Muscle of leg (tissue), 11 donors: ENCODE measurements around the gene DLG2. TPM values are rescaled to one million over a fixed set of nuclear protein-coding genes. Genes with fewer than 3 reads are reported as not detected.
"Not testable (repeated sequence)": the region's sequence is repeated elsewhere in the genome, so short reads cannot be mapped to it uniquely, and the experiment has no call there.

ENCODE experiments used
- DNase-seq: peaks from one replicate; pipeline ENCODE4 v3.0.0; 2013
- H3K27ac ChIP-seq: one replicate; pipeline ENCODE4 v1.5.1; 2013; ENCODE audit warnings: mild to moderate bottlenecking, low read length, control low read depth
- H3K27me3 ChIP-seq: one replicate; pipeline ENCODE4 v1.6.1; 2013; ENCODE audit warnings: low read length; ENCODE audit not compliant: control insufficient read depth, insufficient read depth
- H3K36me3 ChIP-seq: one replicate; pipeline ENCODE4 v1.6.1; 2013; ENCODE audit warnings: low read length; ENCODE audit not compliant: control insufficient read depth, insufficient read depth
- H3K4me1 ChIP-seq: one replicate; pipeline ENCODE4 v1.6.1; 2013; ENCODE audit warnings: low read length; ENCODE audit not compliant: control insufficient read depth, insufficient read depth
- H3K4me3 ChIP-seq: one replicate; pipeline ENCODE4 v1.5.1; 2013; ENCODE audit warnings: low read length, control low read depth
- H3K9me3 ChIP-seq: replicated peaks from 2 replicates; pipeline ENCODE4 v1.6.1; 2013; ENCODE audit warnings: low read depth, low read length; ENCODE audit not compliant: control insufficient read depth
- WGBS: methylation state at CpG from one replicate; pipeline ENCODE4 v1.1.5; 2013; ENCODE audit warnings: missing lambda C conversion rate; ENCODE audit not compliant: insufficient coverage; 5-methylcytosine and 5-hydroxymethylcytosine counted together
- polyA plus RNA-seq, 8 donors: library from polyadenylated mRNA; unstranded; fragments of 120-200 nt; gene quantifications; one replicate each; pipeline versions ENCODE4 v1.2.1 to v1.2.3, GENCODE V29; 2013; ENCODE audit warnings: inconsistent platforms in 1 of 8, low replicate concordance in 1 of 8; ENCODE audit not compliant: insufficient read length in 8 of 8, insufficient read depth in 1 of 8
- total RNA-seq: library from RNA; stranded (reverse); fragments of 120-200 nt; gene quantifications from one replicate; pipeline ENCODE4 v1.2.4, GENCODE V29; 2013

The DLG2 gene
- total and polyA plus RNA-seq, 9 donors = 6.4 to 19.3 (median 11.0) TPM

- DNase-seq = no peak
- H3K4me3 ChIP-seq = no peak overlapping the region
These were observed 761.9 kb downstream of the DLG2 start for GRCh38 chr11:84865257-84865656.

GRCh38 chr11:84857746-84858145 is 769.4 kb downstream of the DLG2 start:
- H3K9me3 ChIP-seq = no peaks in the 10 kb centered on the region

More at GRCh38 chr11:84865257-84865656, 761.9 kb downstream of the DLG2 start:
- H3K27me3 ChIP-seq = no peaks in the 10 kb centered on the region
- no peaks in the 10 kb centered on the region for H3K36me3 ChIP-seq
- no peak overlapping the region for H3K27ac ChIP-seq
- no peaks in the 10 kb centered on the region for H3K4me1 ChIP-seq
- H3K9me3 ChIP-seq = no peaks in the 10 kb centered on the region

GRCh38 chr11:84855508-84856245 is 771.5 kb downstream of the DLG2 start:
- Histone ChIP-seq H3K27ac (no peak overlapping the region), H3K36me3 (no peaks in the 10 kb centered on the region), H3K9me3 (no peaks in the 10 kb centered on the region), H3K4me1 (no peaks in the 10 kb centered on the region), H3K4me3 (no peak overlapping the region), H3K27me3 (no peaks in the 10 kb centered on the region)
- 83% methylated on average over 1 of the region's 3 CpGs for WGBS
- no peak for DNase-seq

More at GRCh38 chr11:84857746-84858145, 769.4 kb downstream of the DLG2 start:
- Histone ChIP-seq H3K4me3 (no peak overlapping the region), H3K27me3 (no peaks in the 10 kb centered on the region), H3K27ac (no peak overlapping the region), H3K4me1 (no peaks in the 10 kb centered on the region), H3K36me3 (no peaks in the 10 kb centered on the region)
- DNase-seq = no peak

- no peak overlapping the region for H3K4me3 ChIP-seq
- DNase-seq = no peak
- no peaks in the 10 kb centered on the region for H3K9me3 ChIP-seq
- H3K27me3 ChIP-seq = no peaks in the 10 kb centered on the region
- H3K4me1 ChIP-seq = no peaks in the 10 kb centered on the region
- no CpG with 5 or more reads among the region's 3 CpGs for WGBS
- no peaks in the 10 kb centered on the region for H3K36me3 ChIP-seq
- no peak overlapping the region for H3K27ac ChIP-seq
These were observed 772.7 kb downstream of the DLG2 start for GRCh38 chr11:84854498-84854880.

GRCh38 chr11:84853841-84854497 is 773.2 kb downstream of the DLG2 start:
- Histone ChIP-seq H3K27ac (no peak overlapping the region), H3K36me3 (no peaks in the 10 kb centered on the region), H3K27me3 (no peaks in the 10 kb centered on the region), H3K4me3 (no peak overlapping the region), H3K9me3 (no peaks in the 10 kb centered on the region), H3K4me1 (no peaks in the 10 kb centered on the region)
- no peak for DNase-seq
- WGBS = no CpG with 5 or more reads among the region's 1 CpG

- no peak for DNase-seq
- 80% methylated on average over 1 of the region's 4 CpGs for WGBS
- no peaks in the 10 kb centered on the region for H3K36me3 ChIP-seq
These were observed 779.3 kb downstream of the DLG2 start for GRCh38 chr11:84847842-84848241.

GRCh38 chr11:84840201-84840600 is 786.9 kb downstream of the DLG2 start:
- not testable (repeated sequence) for H3K36me3 ChIP-seq, DNase-seq, H3K4me1 ChIP-seq, H3K27ac ChIP-seq, H3K9me3 ChIP-seq, H3K4me3 ChIP-seq, H3K27me3 ChIP-seq
- no CpG with 5 or more reads among the region's 1 CpG for WGBS

More at GRCh38 chr11:84847842-84848241, 779.3 kb downstream of the DLG2 start:
- no peaks in the 10 kb centered on the region for H3K27me3 ChIP-seq
- no peak overlapping the region for H3K27ac ChIP-seq
- H3K4me1 ChIP-seq = no peaks in the 10 kb centered on the region
- no peak overlapping the region for H3K4me3 ChIP-seq
- H3K9me3 ChIP-seq = no peaks in the 10 kb centered on the region

GRCh38 chr11:84837402-84838069 is 789.6 kb downstream of the DLG2 start:
- Histone ChIP-seq H3K9me3 (peaks cover 2% of the 10 kb centered on the region), H3K27ac (no peak overlapping the region), H3K36me3 (no peaks in the 10 kb centered on the region), H3K4me3 (no peak overlapping the region), H3K27me3 (no peaks in the 10 kb centered on the region), H3K4me1 (no peaks in the 10 kb centered on the region)
- WGBS = no CpG with 5 or more reads among the region's 3 CpGs
- no peak for DNase-seq

GRCh38 chr11:84836371-84836770 is 790.8 kb downstream of the DLG2 start:
- no peaks in the 10 kb centered on the region for H3K27me3 ChIP-seq
- no peak for DNase-seq
- H3K4me3 ChIP-seq = no peak overlapping the region
- no peak overlapping the region for H3K27ac ChIP-seq
- H3K4me1 ChIP-seq = no peaks in the 10 kb centered on the region
- H3K9me3 ChIP-seq = peaks cover 2% of the 10 kb centered on the region
- H3K36me3 ChIP-seq = no peaks in the 10 kb centered on the region

- WGBS = no CpG with 5 or more reads among the region's 2 CpGs
- Histone ChIP-seq H3K4me1 (no peaks in the 10 kb centered on the region), H3K27ac (no peak overlapping the region), H3K4me3 (no peak overlapping the region), H3K9me3 (no peaks in the 10 kb centered on the region), H3K36me3 (no peaks in the 10 kb centered on the region), H3K27me3 (no peaks in the 10 kb centered on the region)
- DNase-seq = no peak
These were observed 793.6 kb downstream of the DLG2 start for GRCh38 chr11:84833488-84834088.
